ENCODE results near the gene PGGT1B. TPM values are rescaled to one million over a fixed set of nuclear protein-coding genes. Genes with fewer than 3 reads are reported as not detected.
A peak's percentile ranks its signal among the peaks of the same experiment; 100 is the strongest.

The PGGT1B gene
- total RNA-seq, 1 donor from 2014 or later: 42.7 TPM

DNA sequence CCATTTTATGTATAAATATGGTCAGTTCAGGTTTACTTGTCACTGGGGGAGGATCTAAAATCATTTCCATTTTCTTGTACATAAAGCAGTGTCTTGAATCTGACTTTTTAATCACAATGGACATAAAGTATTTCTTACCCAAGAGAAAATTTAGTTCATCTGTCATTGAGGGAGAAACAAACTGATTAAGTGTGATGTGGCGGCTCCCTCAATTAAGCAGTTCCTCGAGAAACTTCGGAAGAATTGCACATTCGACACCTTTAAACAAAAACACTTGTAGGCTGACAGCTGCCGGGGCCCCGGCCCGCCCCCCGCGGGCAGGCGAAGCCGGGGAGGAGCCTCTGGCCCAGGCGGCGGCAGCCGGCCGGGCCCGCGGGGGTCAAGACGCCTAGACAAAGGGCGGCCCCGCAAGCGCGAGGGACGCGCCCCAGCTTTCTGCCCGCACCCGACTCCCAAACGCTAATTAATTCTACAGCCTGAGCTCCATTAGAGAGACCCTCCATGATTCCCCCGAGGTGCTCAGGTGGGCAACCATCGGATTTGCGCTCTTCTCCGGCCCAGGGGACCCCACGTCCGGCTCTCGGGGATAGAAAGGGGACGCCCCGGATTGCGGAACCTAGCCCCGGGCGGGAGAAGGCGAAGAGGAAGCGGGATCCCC, 93.7 kb downstream of the PGGT1B start:
- intact Hi-C loops (cut with micrococcal nuclease): loop anchor here (1.0 to 5.0 kb wide), 2 partner anchors 72 to 672 kb away; partner anchors contain the start of genes AP3S1 and ATG12
- no peak overlapping the region for H3K27ac Mint-ChIP-seq
- peaks cover 6% of the 10 kb centered on the region for H3K4me1 Mint-ChIP-seq (ENCODE audit: low read depth)
- H3K9me3 Mint-ChIP-seq: peaks cover 16% of the 10 kb centered on the region
- peak overlapping the region; percentile 82 for H3K4me3 Mint-ChIP-seq
- DNase-seq (ENCODE audit: low spot score): no peak
- H3K36me3 Mint-ChIP-seq (ENCODE audit: low read depth): peaks cover 8% of the 10 kb centered on the region
- peaks cover 56% of the 10 kb centered on the region for H3K27me3 Mint-ChIP-seq (ENCODE audit: insufficient read depth)

DNA sequence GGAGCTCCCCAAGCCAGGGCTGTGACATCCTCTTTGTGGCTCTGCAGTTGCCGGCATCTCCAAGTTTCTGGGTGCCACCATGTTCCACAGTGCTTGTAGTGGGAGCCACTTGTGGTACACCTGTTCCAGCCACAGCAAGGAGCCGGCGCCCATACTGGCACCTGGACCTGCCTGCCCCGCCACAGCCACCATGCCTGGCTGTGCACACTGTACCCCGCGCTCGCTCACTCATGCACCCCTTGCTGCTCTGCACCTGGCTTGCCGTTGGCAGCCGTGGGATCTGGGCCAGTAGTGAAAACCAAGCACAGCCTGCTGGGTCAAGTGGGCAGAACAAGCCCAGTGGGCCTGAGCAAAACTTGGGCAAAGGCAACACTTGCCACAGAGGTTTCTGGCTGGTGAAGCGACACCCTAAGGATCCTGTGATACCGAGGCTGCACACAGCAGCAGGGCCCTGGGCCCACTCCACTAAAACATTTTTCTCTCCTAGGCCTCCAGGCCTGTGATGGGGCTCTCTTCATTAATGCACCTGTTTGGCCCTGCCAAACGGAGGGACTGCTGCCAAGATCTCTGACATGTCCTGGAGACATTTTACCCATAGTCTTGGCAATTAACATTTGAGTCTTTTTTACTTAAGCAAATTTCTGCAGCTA, 95.8 kb downstream of the PGGT1B start:
- peaks cover 16% of the 10 kb centered on the region for H3K9me3 Mint-ChIP-seq
- peaks cover 8% of the 10 kb centered on the region for H3K36me3 Mint-ChIP-seq (ENCODE audit: low read depth)
- peaks cover 37% of the 10 kb centered on the region for H3K27me3 Mint-ChIP-seq (ENCODE audit: insufficient read depth)
- no peak overlapping the region for H3K27ac Mint-ChIP-seq
- intact Hi-C loops (cut with micrococcal nuclease): loop anchor here (5.0 kb wide), 1 partner anchor 70 kb away; no protein-coding TSS in a partner anchor
- H3K4me3 Mint-ChIP-seq: no peak overlapping the region
- DNase-seq (ENCODE audit: low spot score): no peak
- peaks cover 6% of the 10 kb centered on the region for H3K4me1 Mint-ChIP-seq (ENCODE audit: low read depth)

DNA sequence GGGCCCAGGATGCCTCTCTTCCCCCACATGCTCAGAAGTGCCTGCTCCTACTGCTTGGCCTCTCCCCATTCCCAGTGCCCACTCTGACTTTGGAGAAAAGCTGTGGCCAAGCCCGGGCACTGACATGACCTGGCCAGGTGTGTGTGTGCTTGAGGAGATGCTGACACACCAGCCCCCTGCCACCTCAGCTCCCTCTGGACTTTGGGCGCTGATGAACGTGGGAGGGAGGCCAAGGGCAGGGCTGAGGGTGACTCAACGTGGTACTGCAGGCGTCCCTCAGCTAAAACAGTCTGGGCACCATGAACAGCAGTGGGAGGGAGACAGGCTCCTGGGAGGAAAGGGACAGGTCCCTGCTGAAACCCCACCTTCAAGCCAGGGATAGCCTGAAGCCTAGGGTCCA, 96.9 kb downstream of the PGGT1B start:
- peaks cover 16% of the 10 kb centered on the region for H3K9me3 Mint-ChIP-seq
- H3K27ac Mint-ChIP-seq: no peak overlapping the region
- peaks cover 31% of the 10 kb centered on the region for H3K27me3 Mint-ChIP-seq (ENCODE audit: insufficient read depth)
- H3K4me3 Mint-ChIP-seq: no peak overlapping the region
- no peak for DNase-seq (ENCODE audit: low spot score)
- peaks cover 6% of the 10 kb centered on the region for H3K4me1 Mint-ChIP-seq (ENCODE audit: low read depth)
- peaks cover 8% of the 10 kb centered on the region for H3K36me3 Mint-ChIP-seq (ENCODE audit: low read depth)
- intact Hi-C loops (cut with micrococcal nuclease): loop anchor here (5.0 kb wide), 1 partner anchor 68 kb away; no protein-coding TSS in a partner anchor

DNA sequence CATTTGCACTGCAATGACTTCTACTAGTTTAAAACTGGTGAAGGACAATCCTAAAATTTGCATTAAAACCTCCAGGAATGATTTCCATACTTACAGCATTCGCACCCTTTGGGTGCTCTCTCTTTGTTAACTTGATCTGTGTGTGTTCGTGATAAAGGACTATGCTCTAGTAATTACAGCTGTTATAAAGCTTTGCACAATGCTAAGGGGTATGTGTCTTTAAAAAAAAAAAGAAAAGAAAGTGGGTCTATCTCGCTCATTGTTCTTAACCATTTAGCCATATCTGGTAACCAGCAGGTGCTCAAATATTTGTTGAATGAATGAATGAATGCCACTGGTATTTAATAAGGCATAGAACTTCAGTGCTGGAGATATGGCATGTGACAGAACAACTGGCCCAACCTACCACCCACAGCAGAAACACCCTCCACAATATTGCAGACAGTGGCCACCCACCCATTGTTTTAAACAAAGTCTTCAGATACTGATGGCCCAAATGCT, 101.7 kb downstream of the PGGT1B start:
- Mint-ChIP-seq H3K4me3 (no peak overlapping the region), H3K4me1 (ENCODE audit: low read depth) (no peaks in the 10 kb centered on the region), H3K9me3 (peaks cover under 1% of the 10 kb centered on the region), H3K27ac (no peak overlapping the region), H3K36me3 (ENCODE audit: low read depth) (no peaks in the 10 kb centered on the region), H3K27me3 (ENCODE audit: insufficient read depth) (peaks cover 28% of the 10 kb centered on the region)
- intact Hi-C loops (cut with micrococcal nuclease): no loop called here
- no peak for DNase-seq (ENCODE audit: low spot score)

Other genes starting within 250 kb of the PGGT1B start
- gene TRIM36, start 93.0 kb downstream of the PGGT1B start, total RNA-seq: not detected in 2 replicates
- gene CCDC112, start 33.8 kb upstream of the PGGT1B start, total RNA-seq: 0.22 and 0.29 TPM in 2 replicates